Lung (tissue), 12 donors: ENCODE data around the gene LYPD8. TPM values are rescaled to one million over a fixed set of nuclear protein-coding genes. Genes with fewer than 3 reads are reported as not detected.

ENCODE experiments used
- ATAC-seq: fragments of 200-7000 bp; cut with Tn5 transposase; one replicate; pipeline ENCODE4 v1.9.1; 2020; ENCODE audit warnings: moderate number of reproducible peaks; ENCODE audit not compliant: insufficient read depth, low FRiP score
- DNase-seq, 3 donors: peaks; one replicate each; pipeline ENCODE4 v3.0.0-alpha.2; 2013 to 2017
- H3K27ac ChIP-seq, 2 donors: one replicate each; pipeline ENCODE4 v1.5.1; 2013; ENCODE audit warnings: mild to moderate bottlenecking in 2 of 2, moderate library complexity in 2 of 2, control low read depth in 1 of 2, inconsistent platforms in 1 of 2, low read depth in 1 of 2, low read length in 1 of 2
- H3K27me3 ChIP-seq, 3 donors: one replicate each; pipeline ENCODE4 v1.5.1; 2013; ENCODE audit warnings: low read length in 2 of 3; ENCODE audit not compliant: control insufficient read depth in 3 of 3, insufficient read depth in 3 of 3
- H3K36me3 ChIP-seq, 4 donors: one replicate each; pipeline ENCODE4 v1.5.1; 2013; ENCODE audit warnings: low read length in 4 of 4, mild to moderate bottlenecking in 1 of 4, moderate library complexity in 1 of 4; ENCODE audit not compliant: control insufficient read depth in 4 of 4, insufficient read depth in 4 of 4
- H3K4me1 ChIP-seq, 5 donors: one replicate each; pipeline ENCODE4 v1.5.1; 2013; ENCODE audit warnings: low read length in 5 of 5, mild to moderate bottlenecking in 2 of 5, moderate library complexity in 1 of 5; ENCODE audit not compliant: control insufficient read depth in 5 of 5, insufficient read depth in 5 of 5
- H3K4me3 ChIP-seq: one replicate; pipeline ENCODE4 v1.5.1; 2013; ENCODE audit warnings: mild to moderate bottlenecking, control low read depth, moderate library complexity
- H3K9ac ChIP-seq, 2 donors: one replicate each; pipeline ENCODE4 v1.5.1; 2013; ENCODE audit warnings: low read length in 2 of 2, control low read depth in 1 of 2; ENCODE audit not compliant: insufficient read depth in 1 of 2
- H3K9me3 ChIP-seq, 4 donors: one replicate each; pipeline ENCODE4 v1.5.1; 2013; ENCODE audit warnings: low read length in 3 of 4, mild to moderate bottlenecking in 1 of 4, moderate library complexity in 1 of 4; ENCODE audit not compliant: control insufficient read depth in 4 of 4, insufficient read depth in 3 of 4
- CTCF ChIP-seq: IDR thresholded peaks from 2 replicates; pipeline ENCODE4 v1.5.1; 2012; ENCODE audit warnings: mild to moderate bottlenecking; ENCODE audit errors: control extremely low read depth, extremely low read depth
- WGBS, 2 donors: extraction: QIAGEN DNeasy Blood & Tissue Kit; methylation state at CpG; one replicate each; pipeline ENCODE4 v1.1.7; 2013; 5-methylcytosine and 5-hydroxymethylcytosine counted together
- polyA plus RNA-seq, 2 donors: library from polyadenylated mRNA; stranded (reverse); fragments of 200-250 nt; gene quantifications; one replicate each; pipeline ENCODE4 v1.2.1, GENCODE V29; 2013
- total RNA-seq, 2 donors: library from RNA; depleted of rRNA in 1 of 2; stranded (reverse); fragments of >200 nt in 1 of 2; gene quantifications; one replicate each; pipeline ENCODE4 v1.2.1, GENCODE V29; 2014 to 2021
- donor health status: control.
- donor health status: control.
- donor health status: Bipolar disorder and iron deficiency.
- donor health status: healthy.
- donor health status: DM: yes; HTN: yes; CAD: no.

The LYPD8 gene
- total and polyA plus RNA-seq, 4 donors = not detected

GRCh38 chr1:248739572-248740205 is 15.9 kb downstream of the LYPD8 start:
- Histone ChIP-seq H3K9me3 (peaks cover 0 to 18% (median 2%) of the 10 kb centered on the region in 4 donors), H3K27ac (no peak overlapping the region), H3K27me3 (no peaks in the 10 kb centered on the region), H3K36me3 (no peaks in the 10 kb centered on the region), H3K4me3 (no peak overlapping the region), H3K4me1 (no peaks in the 10 kb centered on the region), H3K9ac (no peak overlapping the region)
- no peak for TF ChIP-seq CTCF
- 64 to 66% methylated on average over 16 of the region's 16 CpGs for WGBS, 2 donors
- ATAC-seq (no peak), DNase-seq (no peak)

GRCh38 chr1:248737457-248737856 is 18.1 kb downstream of the LYPD8 start:
- DNase-seq (no peak), ATAC-seq (no peak)
- H3K9ac ChIP-seq = no peak overlapping the region
- H3K4me3 ChIP-seq = no peak overlapping the region
- H3K9me3 ChIP-seq = peaks cover 0 to 20% (median 2%) of the 10 kb centered on the region in 4 donors
- TF ChIP-seq CTCF = no peak
- H3K4me1 ChIP-seq = no peaks in the 10 kb centered on the region
- no peaks in the 10 kb centered on the region for H3K36me3 ChIP-seq
- WGBS, 2 donors = 78 to 82% methylated on average over 6 of the region's 6 CpGs
- no peak overlapping the region for H3K27ac ChIP-seq
- no peaks in the 10 kb centered on the region for H3K27me3 ChIP-seq

- Histone ChIP-seq H3K4me1 (no peaks in the 10 kb centered on the region), H3K4me3 (no peak overlapping the region), H3K9ac (no peak overlapping the region), H3K9me3 (peaks cover 0 to 20% (median 2%) of the 10 kb centered on the region in 4 donors), H3K27ac (no peak overlapping the region), H3K27me3 (no peaks in the 10 kb centered on the region), H3K36me3 (no peaks in the 10 kb centered on the region)
- ATAC-seq = no peak
- WGBS, 2 donors = 57 to 61% methylated on average over 4 of the region's 4 CpGs
- no peak for TF ChIP-seq CTCF
- DNase-seq = no peak
These were observed 18.6 kb downstream of the LYPD8 start for GRCh38 chr1:248736977-248737376.

GRCh38 chr1:248733566-248733965 is 22.0 kb downstream of the LYPD8 start:
- 67 to 83% methylated on average over 5 of the region's 5 CpGs for WGBS, 2 donors
- Histone ChIP-seq H3K4me1 (no peaks in the 10 kb centered on the region), H3K4me3 (no peak overlapping the region), H3K36me3 (no peaks in the 10 kb centered on the region), H3K9ac (no peak overlapping the region), H3K27ac (no peak overlapping the region), H3K9me3 (peaks cover 0 to 11% (median 2%) of the 10 kb centered on the region in 4 donors), H3K27me3 (no peaks in the 10 kb centered on the region)
- DNase-seq (no peak), ATAC-seq (no peak)
- no peak for TF ChIP-seq CTCF
